Mammary epithelial cell (primary cell): ENCODE data around the gene SAT1.

Experiments used
- CTCF ChIP-seq, 2 donors: IDR thresholded peaks in 1 of 2; conservative IDR thresholded peaks in 1 of 2; 2 replicates each; pipeline ENCODE4 v1.5.1; 2011 to 2012; ENCODE audit warnings: inconsistent platforms in 2 of 2, low read length in 2 of 2, mild to moderate bottlenecking in 2 of 2, control low read depth in 1 of 2, low read depth in 1 of 2; ENCODE audit not compliant: insufficient read depth in 1 of 2; ENCODE audit errors: extremely low read depth in 1 of 2
- EZH2 ChIP-seq: IDR thresholded peaks from 2 replicates; pipeline ENCODE4 v1.6.1; 2012; ENCODE audit warnings: low read length, inconsistent platforms, borderline replicate concordance

- TF ChIP-seq CTCF (conservative IDR thresholded peaks at IDR 0.05 in 1 of 2, IDR thresholded peaks at IDR 0.05 in 1 of 2; ENCODE audit: extremely low read depth in 1 of 2, insufficient read depth in 1 of 2, low read depth in 1 of 2, low read length in 2 of 2), result no peak
- no peak for TF ChIP-seq EZH2
Measured at GRCh38 chrX:23765449-23765848, 17.5 kb upstream of the SAT1 start.
